GM18508 (cell line): ENCODE results near the gene ARPIN.
"Not testable (repeated sequence)": the region's sequence is repeated elsewhere in the genome, so short reads cannot be mapped to it uniquely, and the experiment has no call there.

ENCODE experiments used
- ATAC-seq: cut with Tn5 transposase; IDR thresholded peaks from one replicate; pipeline ENCODE4 v1.9.1; 2021; ENCODE audit warnings: moderate number of reproducible peaks; ENCODE audit not compliant: insufficient read depth, unreplicated experiment

Gene ARPIN

DNA sequence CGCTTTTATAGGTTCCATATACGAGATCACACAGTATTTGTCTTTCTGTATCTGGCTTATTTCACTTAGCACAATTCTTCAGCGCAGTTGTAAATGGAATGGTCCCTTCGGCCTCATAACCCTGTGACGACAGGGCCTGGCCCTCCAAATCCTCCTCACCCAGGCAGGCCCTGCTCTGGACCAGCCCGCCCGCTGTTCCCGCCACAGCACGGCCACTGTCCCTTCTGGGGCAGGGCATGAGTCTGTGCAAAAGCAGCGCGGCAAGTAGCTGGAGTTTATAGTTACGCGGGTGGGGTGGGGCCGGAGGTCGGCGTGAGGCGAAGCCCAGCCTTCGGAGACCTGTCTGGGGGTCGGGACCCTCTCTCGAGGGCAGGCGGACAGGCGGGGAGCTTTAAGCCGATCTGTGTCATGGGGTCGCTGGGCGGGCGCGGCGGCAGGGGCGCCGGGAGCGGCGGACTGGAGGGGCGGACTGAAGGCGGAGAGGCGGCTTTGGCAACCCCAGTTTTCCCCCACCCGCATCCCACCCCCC is 543 bp downstream of the ARPIN start:
- ATAC-seq: no peak

DNA sequence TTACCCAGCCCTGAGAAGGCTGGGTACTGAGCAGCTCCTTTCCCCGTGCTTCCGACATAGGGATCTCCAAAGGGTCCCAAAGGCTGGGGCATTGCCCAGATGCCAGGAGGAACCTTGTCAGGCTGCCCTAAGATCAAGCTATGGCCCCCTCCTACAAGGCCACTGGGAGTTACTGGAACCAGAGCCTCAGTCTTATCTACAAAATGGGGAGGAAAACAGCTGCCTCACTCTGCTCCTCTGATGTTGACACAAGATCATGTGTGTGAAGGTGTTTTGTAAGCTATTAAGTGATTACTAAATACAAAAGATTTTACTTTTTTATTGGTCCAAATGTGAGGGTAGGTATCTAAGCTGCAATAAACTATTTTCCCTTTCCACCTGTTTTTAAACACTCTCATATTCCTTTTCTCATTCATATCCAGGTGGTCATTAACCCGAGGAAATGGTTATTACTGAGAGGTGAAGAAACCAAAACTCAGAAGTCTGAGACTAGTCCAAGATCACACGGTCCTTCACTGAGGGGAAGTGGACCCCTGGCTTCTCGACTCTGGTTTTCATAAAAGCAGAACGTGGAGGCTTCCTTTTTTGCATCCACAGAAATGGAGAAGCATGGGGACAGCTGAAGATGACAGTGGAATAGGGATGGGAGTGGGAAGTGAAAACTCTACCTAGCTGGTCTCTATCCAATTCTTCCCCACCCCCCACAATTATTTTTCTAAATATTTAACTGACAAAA is 1.7 kb downstream of the ARPIN start:
- no peak for ATAC-seq

- ATAC-seq: no peak
Observed at GRCh38 chr15:89909611-89910010, 3.1 kb downstream of the ARPIN start.

- ATAC-seq: no peak
Observed at GRCh38 chr15:89908226-89908625, 4.5 kb downstream of the ARPIN start.

DNA sequence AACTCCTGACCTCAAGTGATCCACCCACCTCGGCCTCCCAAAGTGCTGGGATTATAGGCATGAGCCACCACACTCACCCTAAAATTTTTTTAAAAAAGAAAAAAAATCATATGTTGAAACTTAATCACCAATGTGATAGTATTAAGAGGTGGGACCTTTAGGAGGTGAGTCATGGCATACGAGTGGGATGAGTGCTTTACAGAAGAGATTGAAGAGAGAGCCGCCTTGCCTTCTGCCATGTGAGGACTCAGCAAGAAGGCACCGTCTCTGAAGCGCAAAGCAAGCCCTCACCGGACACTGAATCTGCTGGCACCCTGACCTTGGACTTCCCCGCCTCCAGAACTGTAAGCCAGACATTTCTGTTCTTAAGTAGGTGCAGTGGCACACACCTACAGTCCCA is 5.5 kb downstream of the ARPIN start:
- no peak for ATAC-seq

DNA sequence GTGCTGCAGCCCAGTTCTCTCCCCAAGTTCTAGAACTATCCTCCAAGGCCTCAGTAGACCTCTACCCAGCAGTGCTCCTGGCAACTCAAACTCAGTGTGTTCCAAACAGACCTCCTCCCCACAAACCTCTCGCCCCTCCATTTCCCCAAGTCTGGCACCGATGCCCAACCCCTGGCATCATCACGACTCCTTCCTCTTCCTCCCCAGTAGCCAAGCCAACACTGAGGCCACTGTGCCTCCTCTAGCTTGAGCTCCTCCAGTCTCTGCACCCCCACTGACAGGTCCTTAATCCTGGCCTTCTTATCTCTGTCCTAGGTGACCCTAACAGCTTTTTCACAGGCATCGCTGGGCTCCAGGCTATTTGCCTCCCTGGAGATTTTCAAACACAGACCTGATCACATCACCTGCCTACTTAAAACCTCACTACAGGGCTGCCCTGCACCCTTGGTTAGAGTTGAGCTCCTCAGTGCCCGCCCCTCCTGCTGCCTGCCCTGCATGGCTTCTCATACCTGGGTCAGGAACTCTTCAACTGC is 6.8 kb downstream of the ARPIN start:
- ATAC-seq: no peak

- ATAC-seq: no peak
Observed at GRCh38 chr15:89904519-89904918, 8.2 kb downstream of the ARPIN start.

- ATAC-seq: no peak
Observed at GRCh38 chr15:89903858-89904130, 9.0 kb downstream of the ARPIN start.

- no peak for ATAC-seq
Observed at GRCh38 chr15:89903015-89903857, 9.5 kb downstream of the ARPIN start.

GRCh38 chr15:89900849-89901248 is 11.9 kb downstream of the ARPIN start:
- ATAC-seq: no peak

DNA sequence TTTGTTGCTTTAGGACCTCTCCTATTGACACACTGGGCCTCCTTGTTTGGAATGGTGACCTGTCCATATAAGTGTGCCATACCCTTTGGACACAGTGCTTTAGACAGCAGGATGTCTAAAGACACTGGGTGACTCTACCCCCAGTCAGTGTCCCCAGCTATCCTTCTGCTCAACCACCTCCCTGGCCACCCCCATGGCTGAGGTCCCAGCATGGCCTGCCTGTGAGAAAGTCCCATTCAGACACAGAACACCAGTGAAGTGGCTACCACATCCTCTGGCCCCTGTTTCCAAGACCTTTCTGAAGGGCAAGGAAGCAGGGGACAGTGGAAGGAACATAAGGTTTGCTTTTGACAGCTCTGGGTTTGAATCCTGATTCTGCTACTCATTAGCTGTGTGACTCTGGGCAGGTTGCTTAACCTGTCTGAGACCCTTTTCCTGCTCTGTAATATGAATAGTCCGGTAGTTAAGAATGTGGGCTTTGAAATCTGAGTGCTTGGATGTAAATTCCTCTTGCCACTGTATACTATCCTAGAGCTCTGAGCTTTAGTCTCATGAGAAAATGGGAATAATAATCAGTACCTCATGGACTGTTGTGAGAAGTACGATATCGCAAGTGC is 12.7 kb downstream of the ARPIN start:
- ATAC-seq: no peak

- ATAC-seq: no peak
Observed at GRCh38 chr15:89899295-89899945, 13.3 kb downstream of the ARPIN start.

GRCh38 chr15:89898614-89899294 is 14.0 kb downstream of the ARPIN start:
- ATAC-seq: no peak

DNA sequence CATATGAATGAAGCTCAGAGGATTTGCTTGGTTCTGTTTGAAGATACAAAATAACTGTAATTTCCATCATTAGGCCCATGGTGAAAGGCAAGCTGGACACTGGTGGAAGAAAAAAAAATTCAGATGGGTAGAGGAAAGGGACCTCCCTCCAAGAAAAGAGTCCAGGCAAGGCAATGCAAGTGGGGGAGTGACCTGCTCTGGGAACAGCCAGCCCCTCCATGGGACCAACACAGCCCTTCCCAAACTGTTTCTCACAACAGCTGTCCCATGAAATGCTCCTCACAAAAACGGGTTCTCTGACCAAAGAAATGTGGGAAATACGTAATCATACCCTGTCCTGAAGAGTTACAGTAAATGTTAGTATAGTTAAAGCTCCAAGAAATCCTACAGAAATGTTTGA is 14.6 kb downstream of the ARPIN start:
- no peak for ATAC-seq

DNA sequence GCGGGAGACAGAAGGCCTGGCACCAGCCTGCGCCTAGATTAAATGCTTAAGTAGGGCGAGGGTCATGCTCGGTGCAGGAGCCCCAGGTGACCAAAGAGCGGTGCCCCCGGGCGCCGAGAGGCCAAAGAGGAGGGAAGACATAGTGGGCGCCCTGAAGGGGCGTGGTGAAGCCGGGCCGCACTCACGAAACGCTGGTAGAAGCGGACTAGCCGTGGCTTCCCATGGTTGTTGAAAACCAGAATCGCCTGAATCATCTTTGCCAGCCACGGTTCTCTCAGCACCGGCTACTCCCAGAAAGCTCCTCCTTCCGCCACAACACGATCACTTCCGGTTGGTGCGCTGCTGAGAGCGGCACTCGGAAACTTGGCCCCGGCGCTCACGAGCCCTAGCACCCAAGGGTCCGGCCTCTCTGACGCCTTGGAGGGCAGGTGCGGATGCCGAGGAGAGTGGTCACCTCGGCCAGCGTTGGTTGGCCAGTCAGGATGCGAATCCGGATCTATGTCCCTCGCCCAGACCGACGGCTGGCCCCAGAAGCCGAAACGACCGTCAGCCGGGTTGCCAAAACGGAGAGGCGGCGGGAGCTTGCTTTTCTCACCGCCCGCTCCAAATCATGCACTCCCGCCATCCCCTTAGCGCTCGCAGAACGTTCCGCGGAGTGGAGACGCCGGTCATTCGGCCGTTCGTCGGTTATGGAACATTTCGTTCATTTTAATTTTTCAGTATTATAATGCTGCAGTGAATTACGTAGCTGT is 18.9 kb downstream of the ARPIN start, which contains the start of gene AP3S2:
Gene AP3S2, minus strand, starts transcription at position 299 of the 752 bp plus-strand sequence. Its CDS starts 45 bp downstream, at position 254.
- peak; percentile 84 for ATAC-seq

- ATAC-seq: no peak
Observed at GRCh38 chr15:89893027-89893426, 19.7 kb downstream of the ARPIN start.

- ATAC-seq: no peak
Observed at GRCh38 chr15:89888214-89888804, 24.4 kb downstream of the ARPIN start.

- ATAC-seq: no peak
Observed at GRCh38 chr15:89885611-89886010, 27.1 kb downstream of the ARPIN start.

GRCh38 chr15:89885179-89885578 is 27.6 kb downstream of the ARPIN start:
- ATAC-seq: not testable (repeated sequence)
